GM23248 (cell line): ENCODE data around the gene SUMO4. TPM values are rescaled to one million over a fixed set of nuclear protein-coding genes. Genes with fewer than 3 reads are reported as not detected.

Experiments
- DNase-seq: peaks from one replicate; pipeline ENCODE4 v3.0.0-alpha.2; 2015
- H2AFZ ChIP-seq: fragments of 200-600 bp; sonication (generic); 2 replicates; pipeline ENCODE4 v1.6.1; 2016; ENCODE audit warnings: antibody characterized with exemption
- H3F3A ChIP-seq: fragments of 200-600 bp; sonication (generic); 2 replicates; pipeline ENCODE4 v1.6.1; 2016; ENCODE audit warnings: mild to moderate bottlenecking, antibody characterized with exemption, mixed run types; ENCODE audit not compliant: insufficient read depth
- H3K27ac ChIP-seq: fragments of 200-600 bp; sonication (generic); 2 replicates; pipeline ENCODE4 v1.5.1; 2016; ENCODE audit warnings: mild to moderate bottlenecking
- H3K27me3 ChIP-seq: fragments of 200-600 bp; sonication (generic); replicated peaks from 2 replicates; pipeline ENCODE4 v1.6.1; 2016; ENCODE audit warnings: mild to moderate bottlenecking; ENCODE audit not compliant: insufficient read depth
- H3K36me3 ChIP-seq: fragments of 200-600 bp; sonication (generic); 2 replicates; pipeline ENCODE4 v1.6.1; 2016; ENCODE audit warnings: low read depth, mild to moderate bottlenecking
- H3K4me1 ChIP-seq: fragments of 200-600 bp; sonication (generic); 2 replicates; pipeline ENCODE4 v1.6.1; 2016; ENCODE audit warnings: mild to moderate bottlenecking; ENCODE audit not compliant: insufficient read depth
- H3K4me2 ChIP-seq: fragments of 200-600 bp; sonication (generic); one replicate; pipeline ENCODE4 v1.6.1; 2016; ENCODE audit warnings: mild to moderate bottlenecking; ENCODE audit not compliant: unreplicated experiment
- H3K4me3 ChIP-seq: fragments of 200-600 bp; sonication (generic); 2 replicates; pipeline ENCODE4 v1.5.1; 2016; ENCODE audit warnings: mild to moderate bottlenecking
- H3K79me2 ChIP-seq: fragments of 200-600 bp; sonication (generic); 2 replicates; pipeline ENCODE4 v1.6.1; 2016; ENCODE audit warnings: mild to moderate bottlenecking; ENCODE audit not compliant: insufficient read depth
- H3K9ac ChIP-seq: fragments of 200-600 bp; sonication (generic); 2 replicates; pipeline ENCODE4 v1.6.1; 2016; ENCODE audit warnings: mild to moderate bottlenecking
- H3K9me2 ChIP-seq: fragments of 200-600 bp; sonication (generic); 2 replicates; pipeline ENCODE4 v1.6.1; 2016; ENCODE audit warnings: mixed run types, mild to moderate bottlenecking, moderate library complexity; ENCODE audit not compliant: insufficient read depth
- H3K9me3 ChIP-seq: fragments of 200-600 bp; sonication (generic); one replicate; pipeline ENCODE4 v1.6.1; 2017; ENCODE audit warnings: low read depth
- H4K20me1 ChIP-seq: fragments of 200-600 bp; sonication (generic); 2 replicates; pipeline ENCODE4 v1.6.0; 2016; ENCODE audit not compliant: insufficient read depth
- EZH2 ChIP-seq: fragments of 200-600 bp; sonication (generic); IDR thresholded peaks from 2 replicates; pipeline ENCODE4 v1.6.1; 2018; ENCODE audit warnings: antibody characterized with exemption, mild to moderate bottlenecking; ENCODE audit not compliant: insufficient read depth, poor library complexity, severe bottlenecking
- EZH2phosphoT487 ChIP-seq: fragments of 200-600 bp; sonication (generic); IDR thresholded peaks from 2 replicates; pipeline ENCODE4 v1.6.1; 2018; ENCODE audit warnings: antibody characterized with exemption, moderate library complexity, mild to moderate bottlenecking, low read depth; ENCODE audit not compliant: insufficient read depth
- WGBS, 2 experiments: methylation state at CpG; one replicate each; pipeline ENCODE4 v1.1.6; 2015 to 2017; ENCODE audit warnings: low lambda C conversion rate in 2 of 2, low coverage in 1 of 2; ENCODE audit errors: missing lambda C conversion rate in 2 of 2; 5-methylcytosine and 5-hydroxymethylcytosine counted together
- in situ Hi-C: fragments of 300-500 bp; cut with MboI; formaldehyde crosslinking; loops from 2 replicates; pipeline ENCODE4 v1.15.0; 2020
- polyA plus RNA-seq: library from polyadenylated mRNA; unstranded; fragments of >200 nt; fragmentation: Nextera tagmentation; extraction: Ambion mirVana; gene quantifications from 2 replicates; pipeline ENCODE4 v1.2.1, GENCODE V29; 2016
- total RNA-seq: library from RNA; depleted of rRNA; stranded (reverse); fragments of >200 nt; shearing (Covaris generic); gene quantifications from 2 replicates; pipeline ENCODE4 v1.2.3, GENCODE V29; 2014; rRNA removed

The SUMO4 gene
- total and polyA plus RNA-seq, 2 experiments from 2014 or later: 0.23 TPM; not detected in 1

- no peak overlapping the region for H3K4me2 ChIP-seq
- H3K9me2 ChIP-seq: no peaks in the 10 kb centered on the region
- DNase-seq: no peak
- H2AFZ ChIP-seq: no peak overlapping the region
- no peaks in the 10 kb centered on the region for H3K9me3 ChIP-seq
- TF ChIP-seq EZH2: no peak
- TF ChIP-seq EZH2phosphoT487: no peak
- H3K9ac ChIP-seq: no peak overlapping the region
- H3K4me3 ChIP-seq: no peak overlapping the region
- no peak overlapping the region for H3K27ac ChIP-seq
- no peaks in the 10 kb centered on the region for H3K27me3 ChIP-seq
- no peaks in the 10 kb centered on the region for H3K79me2 ChIP-seq
- H3K4me1 ChIP-seq: no peaks in the 10 kb centered on the region
- no peaks in the 10 kb centered on the region for H3K36me3 ChIP-seq
- in situ Hi-C loops: loop anchor here (25.0 kb wide), 1 partner anchor 860 kb away; no protein-coding TSS in a partner anchor
- H4K20me1 ChIP-seq: no peaks in the 10 kb centered on the region
- peaks cover 7% of the 10 kb centered on the region; the same call in 1 of the 2 replicates for H3F3A ChIP-seq
- 89 to 91% methylated on average over 5 of the region's 5 CpGs for WGBS, 2 experiments
Observed at GRCh38 chr6:149446791-149447376, 46.8 kb downstream of the SUMO4 start.

- Histone ChIP-seq H3K27me3 (no peaks in the 10 kb centered on the region), H3K9ac (no peak overlapping the region), H3K36me3 (no peaks in the 10 kb centered on the region), H3K9me2 (no peaks in the 10 kb centered on the region), H3K9me3 (no peaks in the 10 kb centered on the region), H2AFZ (no peak overlapping the region), H3K4me1 (peaks cover 9% of the 10 kb centered on the region), H3K4me3 (no peak overlapping the region), H3K4me2 (no peak overlapping the region), H3K79me2 (no peaks in the 10 kb centered on the region), H3F3A (peaks cover 15% of the 10 kb centered on the region; the same call in 1 of the 2 replicates), H3K27ac (no peak overlapping the region), H4K20me1 (no peaks in the 10 kb centered on the region)
- TF ChIP-seq EZH2phosphoT487 (no peak), EZH2 (no peak)
- no peak for DNase-seq
- in situ Hi-C loops: loop anchor here (25.0 kb wide), 1 partner anchor 862 kb away; no protein-coding TSS in a partner anchor
- WGBS, 2 experiments: 79 to 88% methylated on average over 5 of the region's 5 CpGs
Observed at GRCh38 chr6:149448821-149449453, 48.9 kb downstream of the SUMO4 start.

- Histone ChIP-seq H3K9me3 (no peaks in the 10 kb centered on the region), H3K79me2 (no peaks in the 10 kb centered on the region), H3K27me3 (no peaks in the 10 kb centered on the region), H2AFZ (peak overlapping the region; percentile 76; the same call in 1 of the 2 replicates), H3K4me2 (peak overlapping the region; percentile 74), H3K4me3 (peak overlapping the region; percentile 61), H3F3A (peaks cover 12% of the 10 kb centered on the region; the same call in 1 of the 2 replicates), H3K4me1 (peaks cover 18% of the 10 kb centered on the region), H3K9ac (no peak overlapping the region), H3K9me2 (no peaks in the 10 kb centered on the region), H3K36me3 (no peaks in the 10 kb centered on the region), H3K27ac (no peak overlapping the region), H4K20me1 (no peaks in the 10 kb centered on the region)
- in situ Hi-C loops: loop anchor here (25.0 kb wide), 1 partner anchor 863 kb away; no protein-coding TSS in a partner anchor
- 94% methylated on average over 14 of the region's 14 CpGs for WGBS, 2 experiments
- no peak for DNase-seq
- no peak for TF ChIP-seq EZH2phosphoT487
- no peak for TF ChIP-seq EZH2
Observed at GRCh38 chr6:149449831-149450678, 50.0 kb downstream of the SUMO4 start.

Other genes starting within 250 kb of the SUMO4 start
- gene TAB2, start 82.5 kb upstream of the SUMO4 start, total RNA-seq: 28.4 and 30.7 TPM in 2 replicates
- gene TAB2, start 82.5 kb upstream of the SUMO4 start, polyA plus RNA-seq: 10.8 and 11.6 TPM in 2 replicates
- gene ZC3H12D, start 84.8 kb downstream of the SUMO4 start, total RNA-seq: 0.54 TPM in 1 of 2 replicates, not detected in the other
- gene ZC3H12D, start 84.8 kb downstream of the SUMO4 start, polyA plus RNA-seq: not detected in 2 replicates
- 32.2 and 43.5 TPM in 2 replicates for gene PPIL4, start 145.8 kb downstream of the SUMO4 start, total RNA-seq
- gene PPIL4, start 145.8 kb downstream of the SUMO4 start, polyA plus RNA-seq: 43.0 and 43.5 TPM in 2 replicates
- gene GINM1, start 166.1 kb downstream of the SUMO4 start, total RNA-seq: 83.1 and 83.6 TPM in 2 replicates
- 95.4 and 98.7 TPM in 2 replicates for gene GINM1, start 166.1 kb downstream of the SUMO4 start, polyA plus RNA-seq
- 30.9 and 34.8 TPM in 2 replicates for gene KATNA1, start 248.5 kb downstream of the SUMO4 start, total RNA-seq
- gene KATNA1, start 248.5 kb downstream of the SUMO4 start, polyA plus RNA-seq: 27.1 and 28.4 TPM in 2 replicates